ENCODE results near the gene NPFFR1. TPM values are rescaled to one million over a fixed set of nuclear protein-coding genes. Genes with fewer than 3 reads are reported as not detected.

NPFFR1 gene
- total RNA-seq, 4 donors from 2014 or later = 0.19 to 0.32 TPM; not detected in 2

- H3K27me3 ChIP-seq = no peaks in the 10 kb centered on the region
- TF ChIP-seq CTCF (IDR thresholded peaks at IDR 0.05) = no peak
- TF ChIP-seq POLR2A (IDR thresholded peaks at IDR 0.05) = no peak
- no peaks in the 10 kb centered on the region for H3K4me1 ChIP-seq
- peaks cover 0 to 100% (median 32%) of the 10 kb centered on the region in 3 donors for H3K36me3 ChIP-seq
- H3K4me3 ChIP-seq = no peak overlapping the region
- WGBS, 2 donors = 100% methylated on average over 1 of the region's 1 CpG
- H3K9me3 ChIP-seq = no peaks in the 10 kb centered on the region
- no peak for DNase-seq
- intact Hi-C loops (cut with DNase I) = no loop called here
- no peak overlapping the region for H3K27ac ChIP-seq
Observed at GRCh38 chr10:70212879-70213278, 70.9 kb downstream of the NPFFR1 start.

GRCh38 chr10:70212277-70212676 lies 71.5 kb downstream of the NPFFR1 start:
- no peaks in the 10 kb centered on the region for H3K27me3 ChIP-seq
- peaks cover 0 to 100% (median 32%) of the 10 kb centered on the region in 3 donors for H3K36me3 ChIP-seq
- H3K4me3 ChIP-seq = no peak overlapping the region
- no peak for TF ChIP-seq CTCF (IDR thresholded peaks at IDR 0.05)
- TF ChIP-seq POLR2A (IDR thresholded peaks at IDR 0.05) = no peak
- H3K4me1 ChIP-seq = no peaks in the 10 kb centered on the region
- intact Hi-C loops (cut with DNase I) = no loop called here
- H3K9me3 ChIP-seq = no peaks in the 10 kb centered on the region
- DNase-seq = no peak
- H3K27ac ChIP-seq = no peak overlapping the region

GRCh38 chr10:70206762-70207161 lies 77.0 kb downstream of the NPFFR1 start:
- TF ChIP-seq POLR2A (IDR thresholded peaks at IDR 0.05) = no peak
- no peak for TF ChIP-seq CTCF (IDR thresholded peaks at IDR 0.05)
- WGBS, 2 donors = 95 to 100% methylated on average over 2 to 4 of the region's 5 CpGs
- Histone ChIP-seq H3K4me1 (no peaks in the 10 kb centered on the region), H3K9me3 (no peaks in the 10 kb centered on the region), H3K27me3 (no peaks in the 10 kb centered on the region), H3K27ac (no peak overlapping the region), H3K4me3 (no peak overlapping the region), H3K36me3 (peaks cover 7 to 99% (median 28%) of the 10 kb centered on the region in 3 donors)
- no peak for DNase-seq
- intact Hi-C loops (cut with DNase I) = no loop called here

GRCh38 chr10:70201105-70201504 lies 82.7 kb downstream of the NPFFR1 start:
- TF ChIP-seq POLR2A (IDR thresholded peaks at IDR 0.05) (no peak), CTCF (IDR thresholded peaks at IDR 0.05) (no peak)
- Histone ChIP-seq H3K27ac (no peak overlapping the region), H3K27me3 (no peaks in the 10 kb centered on the region), H3K4me1 (no peaks in the 10 kb centered on the region), H3K4me3 (no peak overlapping the region), H3K9me3 (no peaks in the 10 kb centered on the region), H3K36me3 (peaks cover 7 to 96% (median 21%) of the 10 kb centered on the region in 3 donors)
- 95 to 100% methylated on average over 1 of the region's 1 CpG for WGBS, 2 donors
- no peak for DNase-seq
- intact Hi-C loops (cut with DNase I) = no loop called here

GRCh38 chr10:70198696-70199466 lies 84.9 kb downstream of the NPFFR1 start:
- Histone ChIP-seq H3K4me1 (peaks cover 0 to 2% (median 0%) of the 10 kb centered on the region in 3 donors), H3K27ac (no peak overlapping the region), H3K9me3 (no peaks in the 10 kb centered on the region), H3K36me3 (peaks cover 2 to 77% (median 19%) of the 10 kb centered on the region in 3 donors), H3K4me3 (no peak overlapping the region), H3K27me3 (no peaks in the 10 kb centered on the region)
- intact Hi-C loops (cut with DNase I) = no loop called here
- TF ChIP-seq CTCF (IDR thresholded peaks at IDR 0.05) = no peak
- no peak for TF ChIP-seq POLR2A (IDR thresholded peaks at IDR 0.05)
- DNase-seq = no peak
- WGBS, 2 donors = 85 to 96% methylated on average over 4 to 5 of the region's 5 CpGs

Small RNA genes within 50 kb of the gene (small RNA-seq; reads per million reads assigned to genes)
- gene RPS25P9 = 0 reads per million in 4 donors

Other genes starting within 250 kb of the NPFFR1 start
- 10 to 100 TPM; 19.8 to 32.0 (median 22.4) TPM for gene MACROH2A2, start 231.2 kb downstream of the NPFFR1 start, total RNA-seq
- 10 to 100 TPM in 2 of 4 donors, 1 to 10 TPM in 2; 4.9 to 13.4 (median 9.3) TPM for gene AIFM2, start 151.2 kb downstream of the NPFFR1 start, total RNA-seq
- gene TYSND1, start 137.3 kb downstream of the NPFFR1 start, total RNA-seq = 10 to 100 TPM; 16.7 to 32.4 (median 21.9) TPM
- gene SAR1A, start 113.5 kb downstream of the NPFFR1 start, total RNA-seq = 10 to 100 TPM; 27.3 to 62.4 (median 45.5) TPM
- gene PPA1, start 50.6 kb downstream of the NPFFR1 start, total RNA-seq = 100 to 1,000 TPM; 129 to 210 (median 157) TPM
- 1 to 10 TPM; 2.8 to 5.3 (median 4.7) TPM for gene LRRC20, start 98.6 kb upstream of the NPFFR1 start, total RNA-seq
- gene EIF4EBP2, start 120.1 kb upstream of the NPFFR1 start, total RNA-seq = 10 to 100 TPM; 34.5 to 57.2 (median 43.2) TPM
- gene NODAL, start 157.7 kb upstream of the NPFFR1 start, total RNA-seq = not detected
- 10 to 100 TPM in 1 of 4 donors, 1 to 10 TPM in 3; 2.6 to 11.3 (median 4.5) TPM for gene PALD1, start 194.8 kb upstream of the NPFFR1 start, total RNA-seq

Measured in esophagus squamous epithelium (tissue), 5 donors.